Keratinocyte (primary cell): Measurements from ENCODE around the gene AGER.

ENCODE experiments used
- CTCF ChIP-seq, 3 experiments: IDR thresholded peaks in 1 of 3; conservative IDR thresholded peaks in 1 of 3; optimal IDR thresholded peaks in 1 of 3; 2 replicates in 2 of 3; 3 replicates in 1 of 3; pipeline versions ENCODE3 to v1.5.1; 2011; ENCODE audit warnings: low read length in 3 of 3, mild to moderate bottlenecking in 3 of 3, moderate library complexity in 2 of 3, control low read depth in 1 of 3, inconsistent platforms in 1 of 3; ENCODE audit not compliant: insufficient read depth in 2 of 3; ENCODE audit errors: extremely low read depth in 1 of 3
- EZH2 ChIP-seq: IDR thresholded peaks from one replicate; pipeline ENCODE4 v1.6.1; 2012; ENCODE audit warnings: inconsistent platforms, mild to moderate bottlenecking, low read length, moderate library complexity

DNA sequence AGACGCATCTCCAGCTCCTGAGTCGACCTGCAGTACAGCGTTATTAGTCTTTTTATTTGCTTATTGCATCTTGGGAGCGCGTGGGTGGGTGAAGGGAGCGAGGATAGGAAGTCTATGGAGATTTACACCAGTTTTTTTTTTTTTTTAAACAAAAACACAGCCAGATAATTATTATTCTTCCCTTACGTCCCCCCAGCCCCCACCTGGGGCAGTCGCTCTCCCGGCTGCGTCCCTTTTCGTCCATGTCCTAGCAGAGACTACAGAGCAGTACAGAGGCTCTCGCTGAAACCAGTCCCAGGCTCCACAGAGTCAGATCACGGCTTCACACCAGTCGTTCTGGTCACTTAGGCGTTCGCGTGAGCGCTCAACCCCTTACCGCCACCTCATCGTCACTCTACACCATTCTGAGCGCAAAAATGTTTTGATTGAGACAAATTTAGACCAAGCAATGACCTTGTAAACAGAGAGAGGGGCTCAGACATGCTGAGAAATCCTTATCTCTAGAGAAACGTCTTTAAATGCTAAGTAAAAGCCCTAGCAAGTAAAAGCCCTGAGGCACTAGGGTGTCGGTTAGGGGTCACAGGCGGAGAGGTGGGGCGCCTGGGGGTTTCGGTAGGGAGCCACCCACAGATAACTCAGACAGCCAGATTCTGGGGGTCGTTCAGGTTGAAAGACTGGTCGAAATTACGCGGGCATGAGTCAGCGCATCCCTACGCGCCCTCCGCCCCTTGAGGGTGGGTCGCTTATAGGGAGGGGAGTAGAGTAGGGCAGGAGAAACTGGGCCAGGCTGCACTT is 31.1 kb downstream of the AGER start:
- TF ChIP-seq CTCF (optimal IDR thresholded peaks at IDR 0.05 in 1 of 3, IDR thresholded peaks at IDR 0.05 in 1 of 3, conservative IDR thresholded peaks at IDR 0.05 in 1 of 3; ENCODE audit: extremely low read depth in 1 of 3, insufficient read depth in 2 of 3, low read length in 3 of 3): no peak
- no peak for TF ChIP-seq EZH2
